ENCODE results near the gene MAP3K7CL. TPM values are rescaled to one million over a fixed set of nuclear protein-coding genes. Genes with fewer than 3 reads are reported as not detected.

MAP3K7CL gene
- total and polyA plus RNA-seq, 2 of the 8 experiments (the other 6 are each of a cell fraction or from before 2014, with no cell fraction given): not detected

DNA sequence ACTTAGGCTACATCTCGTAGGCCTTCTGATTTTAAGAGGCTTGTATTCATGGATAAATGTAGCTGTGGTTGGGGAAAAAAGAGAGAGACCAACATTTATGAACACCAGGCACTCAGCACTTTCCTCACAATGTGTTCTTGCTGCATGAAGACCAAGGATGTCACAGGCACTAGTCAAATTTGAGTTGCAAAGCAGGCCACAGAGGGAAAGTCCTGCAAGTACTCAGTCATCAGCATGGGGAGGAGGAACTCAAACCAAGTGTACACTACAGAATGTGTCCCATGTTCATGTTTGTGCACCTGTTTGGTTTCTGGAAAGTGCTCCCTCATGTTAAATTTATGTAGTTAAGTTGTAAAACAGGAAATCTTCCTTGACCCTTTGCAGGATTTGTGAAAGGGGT lies 8.7 kb upstream of the MAP3K7CL start (continued):
- TF ChIP-seq, protein P1, sequence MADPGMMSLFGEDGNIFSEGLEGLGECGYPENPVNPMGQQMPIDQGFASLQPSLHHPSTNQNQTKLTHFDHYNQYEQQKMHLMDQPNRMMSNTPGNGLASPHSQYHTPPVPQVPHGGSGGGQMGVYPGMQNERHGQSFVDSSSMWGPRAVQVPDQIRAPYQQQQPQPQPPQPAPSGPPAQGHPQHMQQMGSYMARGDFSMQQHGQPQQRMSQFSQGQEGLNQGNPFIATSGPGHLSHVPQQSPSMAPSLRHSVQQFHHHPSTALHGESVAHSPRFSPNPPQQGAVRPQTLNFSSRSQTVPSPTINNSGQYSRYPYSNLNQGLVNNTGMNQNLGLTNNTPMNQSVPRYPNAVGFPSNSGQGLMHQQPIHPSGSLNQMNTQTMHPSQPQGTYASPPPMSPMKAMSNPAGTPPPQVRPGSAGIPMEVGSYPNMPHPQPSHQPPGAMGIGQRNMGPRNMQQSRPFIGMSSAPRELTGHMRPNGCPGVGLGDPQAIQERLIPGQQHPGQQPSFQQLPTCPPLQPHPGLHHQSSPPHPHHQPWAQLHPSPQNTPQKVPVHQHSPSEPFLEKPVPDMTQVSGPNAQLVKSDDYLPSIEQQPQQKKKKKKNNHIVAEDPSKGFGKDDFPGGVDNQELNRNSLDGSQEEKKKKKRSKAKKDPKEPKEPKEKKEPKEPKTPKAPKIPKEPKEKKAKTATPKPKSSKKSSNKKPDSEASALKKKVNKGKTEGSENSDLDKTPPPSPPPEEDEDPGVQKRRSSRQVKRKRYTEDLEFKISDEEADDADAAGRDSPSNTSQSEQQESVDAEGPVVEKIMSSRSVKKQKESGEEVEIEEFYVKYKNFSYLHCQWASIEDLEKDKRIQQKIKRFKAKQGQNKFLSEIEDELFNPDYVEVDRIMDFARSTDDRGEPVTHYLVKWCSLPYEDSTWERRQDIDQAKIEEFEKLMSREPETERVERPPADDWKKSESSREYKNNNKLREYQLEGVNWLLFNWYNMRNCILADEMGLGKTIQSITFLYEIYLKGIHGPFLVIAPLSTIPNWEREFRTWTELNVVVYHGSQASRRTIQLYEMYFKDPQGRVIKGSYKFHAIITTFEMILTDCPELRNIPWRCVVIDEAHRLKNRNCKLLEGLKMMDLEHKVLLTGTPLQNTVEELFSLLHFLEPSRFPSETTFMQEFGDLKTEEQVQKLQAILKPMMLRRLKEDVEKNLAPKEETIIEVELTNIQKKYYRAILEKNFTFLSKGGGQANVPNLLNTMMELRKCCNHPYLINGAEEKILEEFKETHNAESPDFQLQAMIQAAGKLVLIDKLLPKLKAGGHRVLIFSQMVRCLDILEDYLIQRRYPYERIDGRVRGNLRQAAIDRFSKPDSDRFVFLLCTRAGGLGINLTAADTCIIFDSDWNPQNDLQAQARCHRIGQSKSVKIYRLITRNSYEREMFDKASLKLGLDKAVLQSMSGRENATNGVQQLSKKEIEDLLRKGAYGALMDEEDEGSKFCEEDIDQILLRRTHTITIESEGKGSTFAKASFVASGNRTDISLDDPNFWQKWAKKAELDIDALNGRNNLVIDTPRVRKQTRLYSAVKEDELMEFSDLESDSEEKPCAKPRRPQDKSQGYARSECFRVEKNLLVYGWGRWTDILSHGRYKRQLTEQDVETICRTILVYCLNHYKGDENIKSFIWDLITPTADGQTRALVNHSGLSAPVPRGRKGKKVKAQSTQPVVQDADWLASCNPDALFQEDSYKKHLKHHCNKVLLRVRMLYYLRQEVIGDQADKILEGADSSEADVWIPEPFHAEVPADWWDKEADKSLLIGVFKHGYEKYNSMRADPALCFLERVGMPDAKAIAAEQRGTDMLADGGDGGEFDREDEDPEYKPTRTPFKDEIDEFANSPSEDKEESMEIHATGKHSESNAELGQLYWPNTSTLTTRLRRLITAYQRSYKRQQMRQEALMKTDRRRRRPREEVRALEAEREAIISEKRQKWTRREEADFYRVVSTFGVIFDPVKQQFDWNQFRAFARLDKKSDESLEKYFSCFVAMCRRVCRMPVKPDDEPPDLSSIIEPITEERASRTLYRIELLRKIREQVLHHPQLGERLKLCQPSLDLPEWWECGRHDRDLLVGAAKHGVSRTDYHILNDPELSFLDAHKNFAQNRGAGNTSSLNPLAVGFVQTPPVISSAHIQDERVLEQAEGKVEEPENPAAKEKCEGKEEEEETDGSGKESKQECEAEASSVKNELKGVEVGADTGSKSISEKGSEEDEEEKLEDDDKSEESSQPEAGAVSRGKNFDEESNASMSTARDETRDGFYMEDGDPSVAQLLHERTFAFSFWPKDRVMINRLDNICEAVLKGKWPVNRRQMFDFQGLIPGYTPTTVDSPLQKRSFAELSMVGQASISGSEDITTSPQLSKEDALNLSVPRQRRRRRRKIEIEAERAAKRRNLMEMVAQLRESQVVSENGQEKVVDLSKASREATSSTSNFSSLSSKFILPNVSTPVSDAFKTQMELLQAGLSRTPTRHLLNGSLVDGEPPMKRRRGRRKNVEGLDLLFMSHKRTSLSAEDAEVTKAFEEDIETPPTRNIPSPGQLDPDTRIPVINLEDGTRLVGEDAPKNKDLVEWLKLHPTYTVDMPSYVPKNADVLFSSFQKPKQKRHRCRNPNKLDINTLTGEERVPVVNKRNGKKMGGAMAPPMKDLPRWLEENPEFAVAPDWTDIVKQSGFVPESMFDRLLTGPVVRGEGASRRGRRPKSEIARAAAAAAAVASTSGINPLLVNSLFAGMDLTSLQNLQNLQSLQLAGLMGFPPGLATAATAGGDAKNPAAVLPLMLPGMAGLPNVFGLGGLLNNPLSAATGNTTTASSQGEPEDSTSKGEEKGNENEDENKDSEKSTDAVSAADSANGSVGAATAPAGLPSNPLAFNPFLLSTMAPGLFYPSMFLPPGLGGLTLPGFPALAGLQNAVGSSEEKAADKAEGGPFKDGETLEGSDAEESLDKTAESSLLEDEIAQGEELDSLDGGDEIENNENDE (IDR thresholded peaks at IDR 0.05; ENCODE audit: insufficient replicate concordance, low read length): no peak
